Measurements from ENCODE around the gene RASAL1.
A peak's percentile ranks its signal among the peaks of the same experiment; 100 is the strongest.

The RASAL1 gene

DNA sequence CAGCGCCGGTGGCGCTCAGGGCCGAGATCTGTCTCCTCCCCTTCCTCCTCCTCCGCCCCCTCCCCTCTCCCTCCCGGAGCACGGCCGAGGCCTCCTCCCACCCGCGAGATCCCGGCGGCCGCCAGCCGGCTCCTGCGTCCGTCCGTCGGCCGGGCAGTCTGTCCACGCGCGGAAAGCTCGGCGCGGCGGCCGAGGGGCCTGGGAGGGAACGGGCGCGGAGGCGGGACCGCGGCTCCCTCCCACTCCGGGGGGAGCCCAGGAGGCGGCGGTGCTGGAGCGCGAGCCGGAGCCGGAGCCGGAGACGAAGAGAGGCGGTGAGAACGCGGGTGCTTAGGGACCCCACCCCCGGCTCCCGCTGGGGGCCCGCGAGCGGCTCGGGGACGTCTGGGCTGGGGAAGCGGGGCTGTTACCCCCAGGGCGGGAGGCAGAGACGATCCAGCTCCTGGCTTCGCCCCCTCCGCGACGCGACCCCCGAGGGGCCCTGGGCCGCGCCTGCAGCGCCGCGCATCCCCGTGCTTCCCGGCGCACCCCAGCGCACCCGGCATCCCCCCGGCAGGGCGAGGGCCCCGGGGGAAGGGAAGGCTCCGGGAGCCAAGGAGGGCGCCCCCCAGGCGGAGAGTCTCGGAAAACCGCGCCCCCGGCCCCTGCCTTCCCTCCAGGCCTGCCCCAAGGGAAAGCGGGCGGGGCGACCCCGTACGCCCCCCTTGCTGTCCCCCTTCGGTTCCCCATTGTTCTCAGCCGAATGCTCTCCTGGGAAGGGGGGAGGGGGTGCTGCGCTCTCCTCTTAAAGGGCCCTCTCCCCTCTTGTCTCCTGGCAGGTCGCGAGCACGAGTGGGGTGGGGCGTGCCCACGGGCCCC is 78.7 kb downstream of the RASAL1 start, which contains the start of gene DTX1:
Gene DTX1 (plus strand): TSS at position 100 of the 858 bp plus-strand sequence. CDS start 1,463 bp downstream, outside the sequence.
- DNase-seq = peak; percentile 81

DNA sequence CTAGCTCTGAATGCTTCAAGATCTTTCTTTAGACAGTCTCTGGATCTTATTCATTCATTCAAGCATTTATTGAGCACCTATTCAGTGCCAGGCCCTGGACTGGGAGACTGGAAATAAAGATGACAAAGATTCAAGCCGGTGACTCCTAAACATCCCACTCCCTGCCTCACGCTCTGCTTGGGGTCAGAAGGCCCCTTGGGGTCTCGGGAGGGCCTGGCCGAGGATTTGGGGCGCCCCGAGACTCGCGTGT is 79.3 kb downstream of the RASAL1 start:
- DNase-seq = no peak

DNA sequence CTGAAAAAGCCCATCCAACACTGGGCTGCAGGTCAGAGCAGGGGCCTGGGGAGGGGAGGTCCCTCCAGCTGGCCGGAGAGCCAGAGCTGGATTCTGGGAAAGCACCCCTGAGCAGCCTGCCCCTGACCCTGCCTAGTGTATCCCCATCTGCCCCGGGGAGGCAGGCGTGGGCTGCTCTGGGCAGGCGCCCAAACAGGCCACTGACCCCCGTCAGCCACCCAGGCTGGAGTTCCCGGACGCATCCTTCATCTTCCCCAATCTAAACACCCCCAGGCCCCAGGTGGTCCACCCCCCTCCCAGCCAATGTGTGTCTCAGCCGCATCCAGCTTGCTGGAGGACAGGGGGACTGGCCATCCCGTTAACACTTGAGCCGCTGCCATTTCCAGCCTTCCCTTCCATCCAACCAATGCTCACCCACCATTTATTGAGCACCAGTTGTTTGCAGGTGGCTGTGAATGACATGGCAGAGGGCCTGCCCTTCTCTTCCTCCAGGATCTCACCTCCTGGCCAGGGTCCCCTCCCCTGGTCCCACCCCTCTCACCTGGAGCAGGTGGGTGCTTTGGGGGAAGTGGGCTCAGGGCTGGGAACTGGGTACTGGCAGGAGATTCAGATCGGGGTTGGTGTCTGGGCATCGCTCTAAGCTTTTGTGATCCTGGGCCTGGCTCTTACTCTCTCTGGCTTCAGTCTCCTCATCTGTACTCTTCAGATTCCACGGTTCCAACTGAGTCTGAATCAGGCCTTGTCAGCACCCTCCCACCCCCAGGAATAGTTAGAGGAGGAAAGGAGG is 79.8 kb downstream of the RASAL1 start:
- peak; percentile 41 for DNase-seq

DNA sequence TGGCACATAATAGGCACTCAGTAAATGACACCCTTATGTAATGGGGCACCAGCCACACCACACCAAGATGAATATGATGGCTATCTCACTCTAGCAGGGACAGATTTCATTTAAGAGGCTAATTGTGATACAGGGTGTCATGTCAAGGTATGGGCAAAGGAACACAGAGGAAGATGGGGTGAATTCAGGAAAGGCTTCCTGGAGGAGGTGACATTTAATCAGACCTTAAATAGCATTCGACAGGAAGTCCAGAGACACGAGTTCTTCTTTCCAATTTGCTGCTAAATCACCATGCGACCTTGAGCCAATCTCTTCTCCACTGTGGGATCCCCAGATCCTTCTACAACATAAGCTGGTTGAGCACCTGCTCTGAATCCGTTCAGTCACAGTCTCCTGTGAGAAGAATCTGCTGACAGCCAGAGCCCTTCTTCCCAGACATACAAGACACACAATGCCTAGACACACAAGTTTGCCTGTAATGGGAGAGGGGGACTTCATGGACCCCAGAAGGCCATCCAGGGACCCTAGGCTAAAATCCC is 80.5 kb downstream of the RASAL1 start:
- peak; percentile 21 for DNase-seq

DNA sequence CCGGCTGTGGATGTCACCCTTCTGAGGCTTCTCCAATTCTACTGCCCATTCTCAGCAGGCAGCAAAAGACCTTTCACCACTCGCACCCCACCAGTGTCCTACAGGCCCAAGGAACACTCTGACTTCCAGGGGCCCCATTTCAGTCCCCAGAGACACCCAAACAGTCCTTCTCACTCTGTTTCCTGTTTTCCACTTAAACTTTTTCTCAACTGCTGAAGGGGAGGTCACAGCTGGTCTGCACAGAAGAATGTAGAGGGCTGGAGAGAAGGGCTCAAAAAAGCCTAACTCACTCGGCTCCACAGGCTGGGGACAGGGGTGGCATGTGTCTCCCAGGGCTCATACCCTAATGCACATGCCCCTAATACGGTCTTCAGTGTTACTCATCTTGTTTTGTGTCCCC is 83.2 kb downstream of the RASAL1 start:
- peak; percentile 46 for DNase-seq

DNA sequence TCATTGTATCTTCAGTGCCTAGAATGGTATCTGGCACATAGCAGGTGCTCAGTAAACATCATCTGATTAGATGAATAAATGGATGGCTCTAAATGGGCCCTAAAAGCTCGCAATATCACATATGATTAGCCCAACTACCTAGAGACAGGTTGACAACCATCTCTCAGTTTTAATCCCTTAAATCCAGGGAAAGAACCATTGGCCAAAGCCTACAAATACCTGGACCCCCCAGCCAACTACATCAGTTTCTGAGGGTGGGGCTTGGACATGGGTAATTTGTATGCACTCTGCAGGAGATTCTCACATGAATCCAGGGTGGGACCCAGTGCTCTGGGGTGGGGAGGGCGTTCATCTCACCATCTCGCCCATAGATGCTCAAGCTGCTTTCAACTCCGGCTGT is 83.8 kb downstream of the RASAL1 start:
- no peak for DNase-seq

DNA sequence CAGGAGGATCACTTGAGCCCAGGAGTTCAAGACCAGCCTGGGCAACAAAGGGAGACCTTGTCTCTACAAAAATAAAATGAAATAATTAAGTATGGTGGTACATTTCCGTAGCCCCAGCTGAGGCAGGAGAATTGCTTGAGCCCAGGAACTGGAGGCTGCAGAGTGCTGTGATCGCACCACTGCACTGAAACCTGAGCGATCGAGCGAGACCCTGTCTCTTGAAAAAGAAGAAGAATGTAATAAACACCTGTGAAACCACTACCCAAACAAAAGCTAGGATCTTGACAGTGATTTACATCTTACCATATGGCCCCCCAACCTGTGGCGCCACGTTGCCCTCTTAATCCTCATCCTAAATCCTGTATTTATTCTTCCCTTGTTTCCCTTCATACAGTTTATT is 84.8 kb downstream of the RASAL1 start:
- DNase-seq = peak; percentile 14

DNA sequence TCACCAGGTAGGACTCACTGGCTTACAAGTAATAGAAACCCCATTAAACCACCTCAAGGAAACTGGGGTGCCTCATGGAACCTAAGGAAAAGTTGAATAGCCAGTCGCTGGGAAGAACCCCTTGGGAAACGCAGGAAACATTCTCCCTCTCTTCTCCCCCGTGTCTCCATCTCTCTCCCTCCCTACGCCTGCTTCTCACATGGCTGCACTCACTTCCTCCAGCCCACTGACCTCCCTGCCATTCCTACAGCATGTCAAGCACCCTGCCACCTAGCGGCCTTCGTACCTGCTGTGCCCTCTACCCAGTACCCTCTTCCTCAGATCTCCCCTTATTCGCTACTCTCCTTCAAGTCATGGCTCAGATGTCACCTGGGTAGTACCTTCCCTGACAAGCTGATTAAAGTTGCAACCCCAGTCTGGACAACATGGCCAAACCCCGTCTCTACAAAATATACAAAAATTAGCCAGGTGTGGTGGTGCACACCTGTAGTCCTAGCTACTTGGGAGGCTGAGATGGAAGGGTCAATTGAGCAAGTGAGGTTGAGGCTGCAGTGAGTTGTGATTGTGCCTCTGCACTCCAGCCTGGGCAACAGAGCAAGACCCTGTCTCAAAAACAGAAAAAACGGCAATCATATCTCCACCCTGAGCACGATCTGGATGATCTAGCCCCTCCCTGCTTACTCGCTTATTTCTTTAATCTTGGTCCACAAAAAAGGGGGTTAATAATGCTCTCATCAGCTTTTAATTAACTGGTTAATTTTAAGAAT is 85.4 kb downstream of the RASAL1 start:
- DNase-seq = peak; percentile 49

All from activated effector memory CD4-positive, alpha-beta T cell treated with anti-CD3 and anti-CD28 coated beads, Interleukin-2, amount 50 U/mL, for 16 hours (primary cell).